GM12892 (cell line): ENCODE data around the gene L3HYPDH. TPM values are rescaled to one million over a fixed set of nuclear protein-coding genes. Genes with fewer than 3 reads are reported as not detected.

Source experiments
- DNase-seq: peaks from one replicate; pipeline ENCODE4 v3.0.0; 2011; ENCODE audit not compliant: insufficient read length
- FAIRE-seq: peaks from 2 replicates; lab custom pipeline; 2011; peaks lifted over from hg19 to GRCh38; lab: Jason Lieb, UNC
- POLR2A ChIP-seq: IDR thresholded peaks from 2 replicates; pipeline ENCODE4 v1.6.1; 2011; ENCODE audit warnings: low read depth, low read length, control low read depth
- POLR2AphosphoS5 ChIP-seq: IDR thresholded peaks from 2 replicates; pipeline ENCODE4 v1.6.1; 2011; ENCODE audit warnings: low read depth, low read length, control low read depth
- TAF1 ChIP-seq: IDR thresholded peaks from 2 replicates; pipeline ENCODE4 v1.6.1; 2011; ENCODE audit warnings: low read depth, mild to moderate bottlenecking, control low read depth, low read length, borderline replicate concordance
- polyA plus RNA-seq: library from polyadenylated mRNA; unstranded; fragments of >200 nt; gene quantifications from one replicate; pipeline ENCODE4 v1.2.1, GENCODE V29; 2012; ENCODE audit warnings: missing spikeins, inconsistent platforms; ENCODE audit not compliant: missing spikeins

The L3HYPDH gene
- 17.9 TPM for polyA plus RNA-seq

DNA sequence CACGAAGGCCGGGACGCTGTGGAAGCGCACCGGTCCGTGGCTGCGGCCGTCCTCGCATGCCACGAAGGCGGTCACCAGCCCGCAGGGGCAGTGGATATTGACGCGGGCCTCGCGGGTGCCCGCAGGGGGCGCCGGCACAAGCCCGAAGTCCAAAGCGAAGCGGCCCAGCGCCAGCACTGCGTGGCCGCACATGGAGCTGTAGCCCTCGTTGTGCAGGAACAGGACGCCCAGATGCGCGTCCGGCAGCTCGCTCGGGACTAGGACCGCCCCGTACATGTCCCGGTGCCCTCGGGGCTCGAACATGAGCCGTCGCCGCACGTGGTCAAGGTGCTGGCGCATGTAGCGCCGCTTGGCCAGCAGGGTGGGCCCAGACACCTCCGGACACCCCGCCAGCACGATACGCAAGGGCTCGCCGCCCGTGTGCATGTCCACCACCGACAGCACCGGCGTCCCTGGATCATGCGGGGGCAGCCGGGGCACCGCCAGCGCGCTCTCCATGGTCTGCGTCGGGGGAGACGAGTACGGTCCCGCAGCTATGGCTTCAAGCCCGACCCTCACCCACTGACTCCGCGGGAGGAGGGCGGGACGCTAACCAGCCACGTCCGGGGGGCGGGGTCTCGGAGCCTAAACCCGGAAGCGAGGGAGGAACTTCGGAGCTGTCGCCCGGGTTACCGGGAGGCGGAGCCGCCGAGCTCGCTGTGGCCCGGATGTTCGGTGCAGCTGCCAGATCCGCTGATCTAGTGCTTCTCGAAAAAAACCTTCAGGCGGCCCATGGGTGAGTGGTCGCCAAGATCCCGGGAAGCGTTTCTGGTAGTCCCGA, at the start of gene L3HYPDH, which contains the start of gene JKAMP:
TSS of gene L3HYPDH (minus strand) at position 590 of the 820 bp plus-strand sequence. CDS start at position 498, 92 bp downstream.
TSS of gene JKAMP (plus strand) at position 699 of the 820 bp plus-strand sequence. CDS start at position 772, 73 bp downstream.
- TF ChIP-seq POLR2AphosphoS5 (peak; percentile 83; the same call in 1 of the 2 replicates), TAF1 (no peak), POLR2A (peak; percentile 86)
- DNase-seq (peak; percentile 80), FAIRE-seq (peak; percentile 88)

DNA sequence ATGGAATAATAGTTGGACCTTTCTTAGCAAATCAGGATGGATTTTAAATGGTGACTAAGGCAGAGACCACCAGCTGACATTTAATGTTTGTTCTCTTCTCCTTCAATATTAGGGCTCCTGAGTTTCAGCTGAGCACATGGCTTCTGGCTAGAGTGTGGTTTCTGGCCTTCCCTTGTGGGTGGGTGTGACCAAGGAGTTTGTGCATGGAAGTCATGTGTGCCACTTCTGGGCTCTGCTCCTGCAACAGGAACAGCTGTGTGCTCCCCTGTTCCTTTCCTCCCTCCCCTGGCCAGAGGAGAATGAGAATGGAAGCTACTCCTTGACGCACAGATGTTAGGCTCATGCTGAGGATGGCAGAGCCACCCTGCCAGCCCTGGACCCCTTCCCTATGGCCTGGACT, 48.2 kb upstream of the L3HYPDH start:
- FAIRE-seq, result no peak
- TF ChIP-seq POLR2AphosphoS5 (no peak), POLR2A (no peak), TAF1 (no peak)
- no peak for DNase-seq

DNA sequence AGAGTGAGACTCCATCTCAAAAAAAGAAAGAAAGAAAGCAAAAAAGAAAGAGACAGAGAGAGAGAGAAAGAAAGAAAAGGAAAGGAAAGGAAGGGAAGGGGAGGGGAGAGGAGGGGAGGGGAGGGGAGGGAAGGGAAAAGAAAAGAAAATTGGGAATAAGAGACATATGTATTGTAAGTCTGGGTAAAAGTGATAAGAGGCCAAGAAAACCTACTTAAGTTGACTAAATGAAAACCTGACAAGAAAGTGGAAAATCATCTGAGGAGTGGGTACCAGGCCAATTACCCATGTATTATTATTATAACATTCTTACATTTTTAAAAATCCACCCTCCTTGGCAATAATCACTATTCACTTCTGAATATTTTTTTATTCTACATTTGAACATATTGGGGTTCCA, 46.1 kb upstream of the L3HYPDH start:
- no peak for FAIRE-seq
- TF ChIP-seq TAF1 (no peak), POLR2A (no peak), POLR2AphosphoS5 (no peak)
- no peak for DNase-seq

- DNase-seq (no peak), FAIRE-seq (no peak)
- TF ChIP-seq TAF1, result no peak
- no peak for TF ChIP-seq POLR2AphosphoS5
Observed at GRCh38 chr14:59529189-59529588, 45.0 kb upstream of the L3HYPDH start.

DNA sequence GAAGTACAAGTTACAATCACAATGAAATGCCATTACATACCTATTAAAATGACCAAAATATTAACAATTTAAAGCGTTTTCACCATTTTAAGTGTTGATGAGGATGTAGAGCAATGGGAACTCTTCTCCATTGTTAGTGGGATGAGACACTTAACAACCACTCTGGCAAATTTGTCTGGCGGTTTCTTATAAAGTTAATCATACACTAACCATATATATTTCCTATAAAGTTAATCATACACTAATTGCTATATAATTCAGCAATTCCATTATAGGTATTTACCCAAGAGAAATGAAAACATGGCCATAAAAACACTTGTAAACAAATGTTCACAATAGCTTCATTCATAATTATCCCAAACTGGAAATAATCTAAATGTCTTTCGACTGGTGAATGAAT, 36.0 kb upstream of the L3HYPDH start:
- DNase-seq, result no peak
- TF ChIP-seq POLR2AphosphoS5, result no peak
- TF ChIP-seq TAF1, result no peak
- TF ChIP-seq POLR2A, result no peak
- FAIRE-seq, result no peak

- FAIRE-seq (no peak), DNase-seq (no peak)
- TF ChIP-seq POLR2AphosphoS5 (no peak), TAF1 (no peak), POLR2A (no peak)
Observed at GRCh38 chr14:59511916-59512575, 27.8 kb upstream of the L3HYPDH start.

GRCh38 chr14:59510966-59511365, 26.8 kb upstream of the L3HYPDH start:
- FAIRE-seq, result no peak
- TF ChIP-seq POLR2A (no peak), TAF1 (no peak), POLR2AphosphoS5 (no peak)

DNA sequence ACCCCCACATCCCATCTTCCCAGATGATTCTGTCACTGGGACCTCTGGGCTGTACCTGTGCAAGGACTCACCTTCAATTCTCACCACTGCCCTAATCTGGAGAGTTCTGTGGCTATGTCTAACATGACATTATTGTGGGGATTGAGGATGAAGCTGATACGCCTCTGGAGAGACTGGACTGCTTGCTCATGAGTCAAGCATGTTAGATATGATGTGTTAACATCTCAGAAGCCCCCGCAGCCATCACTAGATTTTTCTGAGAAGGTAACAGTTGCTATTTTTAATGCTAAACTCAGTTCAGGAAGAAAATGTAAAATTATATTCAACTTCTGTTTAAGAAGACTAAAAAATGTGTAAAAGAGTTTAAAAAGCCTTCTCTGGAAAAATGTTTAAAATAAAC, 25.8 kb upstream of the L3HYPDH start:
- no peak for DNase-seq
- FAIRE-seq, result no peak
- no peak for TF ChIP-seq POLR2AphosphoS5
- TF ChIP-seq TAF1, result no peak
- no peak for TF ChIP-seq POLR2A

More at GRCh38 chr14:59510966-59511365, 26.8 kb upstream of the L3HYPDH start:
- DNase-seq, result no peak

GRCh38 chr14:59509101-59509500, 24.9 kb upstream of the L3HYPDH start:
- FAIRE-seq, result no peak
- DNase-seq, result no peak
- TF ChIP-seq POLR2AphosphoS5 (no peak), POLR2A (no peak), TAF1 (no peak)

DNA sequence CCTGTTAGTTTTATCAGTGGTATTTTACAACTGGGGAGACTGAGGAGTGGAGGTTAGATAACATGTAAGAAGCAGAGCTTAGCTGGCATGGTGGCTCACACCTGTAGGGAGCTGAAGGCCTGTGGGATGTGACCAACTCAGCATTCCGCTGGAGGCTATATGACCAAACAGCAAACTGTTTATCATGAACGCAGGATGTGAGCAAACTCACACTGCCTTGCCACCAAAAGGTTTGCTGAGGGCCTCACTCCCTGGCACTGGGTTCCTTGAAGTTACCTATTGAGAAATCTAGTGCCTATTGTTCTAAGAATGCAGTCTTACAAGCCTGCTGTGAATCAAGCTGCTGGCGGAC, 23.5 kb upstream of the L3HYPDH start:
- no peak for FAIRE-seq
- no peak for DNase-seq
- TF ChIP-seq POLR2A (no peak), TAF1 (no peak), POLR2AphosphoS5 (no peak)

- DNase-seq, result no peak
- TF ChIP-seq POLR2AphosphoS5, result no peak
- TF ChIP-seq TAF1, result no peak
- no peak for TF ChIP-seq POLR2A
- FAIRE-seq, result peak; percentile 42
Observed at GRCh38 chr14:59507063-59507751, 23.0 kb upstream of the L3HYPDH start.

GRCh38 chr14:59503256-59503655, 19.0 kb upstream of the L3HYPDH start:
- no peak for TF ChIP-seq POLR2A
- no peak for TF ChIP-seq TAF1
- no peak for TF ChIP-seq POLR2AphosphoS5
- DNase-seq, result no peak
- FAIRE-seq, result no peak
